Measurements from ENCODE around the gene PLEKHB1.

- TF ChIP-seq CTCF (IDR thresholded peaks at IDR 0.05; ENCODE audit: low read length) (no peak), EZH2 (IDR thresholded peaks at IDR 0.05; ENCODE audit: borderline replicate concordance, low read length) (no peak)
Measured at GRCh38 chr11:73648121-73648520, 1.7 kb downstream of the PLEKHB1 start.
